GM18868 (cell line): Measurements from ENCODE around the gene MIOX.

Source experiments
- ATAC-seq: cut with Tn5 transposase; IDR thresholded peaks from one replicate; pipeline ENCODE4 v1.9.1; 2021; ENCODE audit warnings: mild to moderate bottlenecking, moderate library complexity; ENCODE audit not compliant: unreplicated experiment

The MIOX gene

DNA sequence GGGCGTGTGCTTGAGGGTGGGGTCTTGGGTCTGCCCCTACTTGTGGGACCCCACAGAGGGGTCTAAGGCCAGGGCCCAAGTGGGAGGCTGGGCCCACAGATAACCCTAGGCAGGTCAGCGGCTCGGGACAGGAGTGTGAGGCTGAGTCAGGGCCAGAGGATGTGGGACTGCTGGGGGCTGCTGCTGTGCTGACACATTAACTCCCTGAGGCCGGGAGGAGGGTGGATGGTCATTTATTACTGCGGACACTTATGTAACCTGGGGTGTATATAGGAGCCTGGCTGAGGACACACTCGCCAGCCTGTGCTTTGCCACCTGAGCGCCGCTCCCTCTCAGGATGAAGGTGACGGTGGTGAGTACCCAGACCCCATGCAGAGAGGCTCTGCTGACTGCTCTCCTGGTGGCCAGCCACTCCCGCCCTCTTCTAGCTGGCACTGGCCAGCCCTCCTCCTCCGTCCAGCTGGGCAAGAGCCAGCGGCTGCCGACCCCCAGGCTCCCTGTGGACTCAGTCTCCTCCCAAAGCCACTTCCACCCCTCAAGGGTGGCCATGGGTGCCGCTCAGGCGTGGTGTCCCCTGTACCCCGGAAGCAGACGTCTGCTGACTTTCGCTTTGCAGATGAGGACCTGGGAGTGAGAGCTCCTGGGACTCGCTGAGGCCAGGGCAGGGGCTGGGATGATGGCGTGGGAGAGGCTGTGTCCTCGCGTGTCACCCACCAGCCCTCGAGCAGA lies at the start of gene MIOX:
Gene MIOX (plus strand): TSS at position 299 of the 729 bp plus-strand sequence. CDS start 39 bp downstream, at position 338.
- no peak for ATAC-seq

DNA sequence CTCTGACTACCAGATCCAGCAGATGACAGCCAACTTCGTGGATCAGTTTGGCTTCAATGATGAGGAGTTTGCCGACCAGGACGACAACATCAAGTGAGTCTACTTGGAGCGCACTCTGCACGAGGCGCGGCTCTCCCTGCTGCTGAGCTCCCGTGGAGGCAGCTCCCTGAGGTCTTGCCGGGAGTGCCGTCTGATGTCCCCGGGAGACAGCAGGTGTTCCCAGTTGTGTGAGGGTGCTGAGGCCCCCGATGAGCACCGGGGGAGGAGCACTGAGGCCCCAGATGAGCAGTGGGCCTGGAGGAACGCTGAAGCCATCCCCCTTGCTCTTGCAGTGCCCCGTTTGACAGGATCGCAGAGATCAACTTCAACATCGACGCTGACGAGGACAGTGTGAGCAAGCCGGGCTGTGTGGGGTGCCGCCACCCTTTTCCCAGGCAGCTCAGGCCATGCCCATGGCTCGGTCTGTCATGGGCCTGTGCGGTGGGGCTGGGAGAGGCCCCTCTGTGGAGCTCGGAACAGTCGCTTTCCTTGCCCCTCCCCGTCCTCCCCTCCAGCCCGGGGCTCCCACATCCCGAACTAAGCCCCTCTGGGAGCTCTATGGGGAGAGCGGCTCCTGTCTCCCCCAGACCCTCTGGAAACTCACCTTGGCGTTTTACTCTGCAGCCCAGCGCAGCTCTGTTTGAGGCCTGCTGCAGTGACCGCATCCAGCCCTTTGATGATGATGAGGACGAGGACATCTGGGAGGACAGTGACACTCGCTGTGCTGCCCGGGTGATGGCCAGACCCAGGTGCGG lies 49.0 kb upstream of the MIOX start:
- no peak for ATAC-seq

DNA sequence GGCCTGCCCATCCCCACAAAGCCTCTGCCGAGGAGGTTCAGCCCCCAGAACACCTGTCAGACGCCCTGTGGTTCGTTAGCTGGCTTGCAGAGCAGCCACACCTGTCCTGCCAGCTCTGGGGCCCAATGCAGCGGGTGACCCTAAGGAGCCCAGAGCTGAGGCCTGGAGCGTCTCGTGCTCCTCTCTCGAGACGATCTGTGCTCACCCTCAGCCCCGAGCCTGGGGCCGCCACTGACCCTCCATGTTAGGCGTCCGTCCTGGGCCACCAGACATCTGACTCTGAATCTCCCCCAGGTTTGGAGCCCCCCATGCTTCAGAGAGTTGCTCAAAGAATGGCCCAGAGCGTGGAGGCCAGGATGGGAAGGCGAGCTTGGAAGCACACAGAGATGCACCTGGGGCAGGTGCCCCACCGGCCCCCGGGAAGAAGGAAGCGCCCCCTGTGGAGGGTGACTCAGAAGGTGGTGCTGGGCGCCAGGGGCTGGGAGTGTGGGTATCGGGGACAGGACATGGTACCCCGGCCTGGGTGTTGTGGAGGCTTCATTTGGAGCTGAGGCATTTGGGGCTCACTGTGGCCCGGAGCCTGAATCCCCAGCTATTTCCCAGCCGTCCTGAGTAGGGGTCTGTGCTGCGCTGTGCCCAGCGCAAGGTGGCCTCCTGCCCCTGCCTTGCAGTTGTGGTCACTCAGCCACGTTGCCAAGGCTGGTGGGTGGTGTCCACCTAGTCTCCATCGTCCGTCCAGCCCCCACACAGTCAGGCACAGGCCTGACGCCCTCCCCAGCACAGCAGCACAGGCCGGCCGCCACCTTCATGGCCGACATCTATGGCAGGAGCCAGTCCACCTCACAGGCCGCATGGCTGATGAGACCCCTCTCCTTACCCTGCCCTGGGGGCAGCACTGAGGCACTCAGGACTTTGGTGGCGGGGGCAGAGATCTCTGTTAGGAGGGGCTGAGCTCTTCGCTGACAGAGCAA lies 48.1 kb upstream of the MIOX start:
- ATAC-seq: no peak

DNA sequence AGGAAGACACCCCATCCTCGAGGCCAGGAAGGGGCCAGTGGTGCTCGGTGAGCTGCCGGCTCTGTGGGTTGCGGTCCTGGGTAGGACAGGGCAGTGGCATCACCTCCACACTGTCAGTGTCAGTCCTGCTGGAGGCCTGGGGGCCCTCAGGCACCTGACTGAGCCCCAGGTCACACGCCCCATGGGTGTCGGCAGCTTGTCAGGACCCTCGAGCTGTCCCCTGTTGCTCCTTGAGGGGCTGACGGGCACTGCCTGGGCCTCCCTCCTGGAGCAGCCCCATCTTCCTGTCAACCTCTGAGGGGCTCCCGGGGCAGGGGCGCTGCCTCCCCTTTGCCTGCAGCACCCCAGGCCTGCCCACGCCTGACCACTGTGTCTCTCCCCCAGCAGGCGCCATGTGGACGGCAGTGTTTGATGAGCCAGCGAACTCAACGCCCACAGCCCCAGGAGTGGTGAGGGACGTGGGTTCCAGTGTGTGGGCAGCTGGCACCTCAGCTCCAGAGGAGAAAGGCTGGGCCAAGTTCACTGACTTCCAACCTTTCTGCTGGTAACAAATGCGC lies 47.3 kb upstream of the MIOX start:
- ATAC-seq: no peak

DNA sequence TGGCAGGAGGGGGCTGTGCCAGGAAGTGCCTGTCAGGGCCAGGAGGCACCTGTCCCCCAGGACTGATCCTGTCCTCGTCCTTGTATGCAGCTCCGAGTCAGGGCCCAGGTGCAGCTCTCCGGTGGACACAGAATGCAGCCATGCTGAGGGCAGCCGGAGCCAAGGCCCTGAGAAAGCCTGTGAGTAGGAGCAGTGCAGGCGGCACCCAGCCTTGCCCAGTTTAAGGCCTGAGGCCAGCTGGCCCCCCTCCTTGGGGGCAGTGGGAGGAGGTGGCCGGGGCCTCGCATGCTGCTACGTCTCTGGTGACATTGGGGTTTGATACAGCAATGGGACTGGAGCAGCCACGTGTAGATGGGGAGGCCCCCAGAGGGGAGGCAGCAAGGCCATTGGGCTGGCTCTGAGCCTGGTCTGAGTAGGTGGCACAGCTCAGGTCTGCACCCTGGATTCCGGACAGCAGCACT lies 46.8 kb upstream of the MIOX start:
- no peak for ATAC-seq

DNA sequence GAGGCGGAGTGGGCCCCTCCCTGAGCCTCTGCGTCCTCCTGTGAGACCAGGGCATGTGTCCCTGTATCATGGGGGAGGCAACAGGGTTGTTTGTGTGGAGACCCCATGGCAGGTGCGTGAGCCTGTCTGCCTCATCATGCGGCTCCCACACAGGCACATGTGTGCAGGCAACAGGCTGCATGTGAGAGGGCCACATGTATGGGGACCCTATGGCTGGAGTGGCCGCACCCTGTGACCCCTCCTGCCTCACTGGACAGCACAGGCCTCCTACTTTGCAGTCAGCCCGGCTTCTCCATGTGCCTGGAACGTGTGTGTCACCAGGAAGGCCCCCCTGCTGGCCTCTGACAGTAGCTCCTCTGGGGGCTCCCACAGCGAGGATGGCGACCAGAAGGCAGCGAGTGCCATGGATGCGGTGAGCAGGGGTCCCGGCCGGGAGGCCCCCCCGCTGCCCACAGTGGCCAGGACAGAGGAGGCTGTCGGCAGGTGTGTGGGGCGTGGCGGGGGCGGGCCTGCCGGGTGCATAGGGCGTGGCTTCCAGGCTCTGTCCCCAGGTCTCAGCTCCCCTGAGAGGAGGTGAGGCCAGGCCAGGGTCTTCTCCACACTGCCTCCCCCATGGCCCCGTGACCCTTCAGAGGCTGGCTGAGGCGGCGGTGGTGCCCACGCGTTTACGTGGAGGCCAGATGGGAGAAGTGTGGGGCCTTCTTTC lies 46.0 kb upstream of the MIOX start:
- no peak for ATAC-seq

DNA sequence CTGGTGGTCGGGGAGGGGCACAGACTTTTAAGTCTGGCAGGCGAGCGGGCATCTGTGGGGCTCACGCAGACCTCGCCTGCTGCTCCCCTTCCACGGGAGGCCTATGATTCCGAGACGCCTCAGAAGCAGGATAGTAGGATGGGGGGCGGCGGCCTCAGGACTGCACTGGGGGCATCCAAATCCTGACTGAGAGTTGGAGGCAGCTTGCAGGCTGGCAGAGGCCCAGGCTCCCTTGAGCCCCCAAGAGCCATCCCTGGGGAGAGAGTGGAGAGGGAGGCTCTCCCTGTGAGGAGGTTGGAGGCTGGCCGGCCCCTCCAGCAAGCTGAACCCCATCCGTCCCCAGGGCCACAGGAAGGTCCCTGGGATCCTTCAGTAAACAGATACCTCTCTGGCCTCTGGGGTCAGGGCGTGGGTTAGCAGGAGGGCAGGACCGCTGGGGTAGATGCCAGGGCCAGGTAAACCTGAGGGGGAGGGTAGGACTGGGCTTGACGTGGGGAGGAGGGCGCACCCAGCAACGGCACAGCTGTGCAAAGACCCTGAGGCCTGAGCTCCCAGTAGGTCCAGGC lies 45.1 kb upstream of the MIOX start:
- no peak for ATAC-seq

DNA sequence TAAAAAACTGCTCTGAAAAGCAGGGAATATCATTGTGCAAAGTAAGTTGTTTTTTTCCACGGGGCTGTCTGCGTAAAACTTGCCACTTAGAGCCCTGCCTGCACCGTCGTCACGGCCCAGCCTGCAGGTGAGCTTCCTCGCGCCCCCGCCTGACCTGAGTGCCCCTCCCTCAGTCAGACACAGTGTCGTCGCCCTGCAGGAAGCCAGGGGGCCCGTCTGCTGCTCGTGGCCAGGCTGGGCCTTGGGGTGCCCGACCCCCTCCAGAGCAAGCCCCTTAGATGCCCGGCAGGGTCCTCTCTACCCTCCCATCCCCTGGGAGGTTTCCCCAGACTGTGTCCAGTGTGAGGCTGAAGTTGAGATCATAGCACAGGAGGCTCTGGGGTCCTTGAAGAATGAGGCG lies 43.5 kb upstream of the MIOX start:
- ATAC-seq: no peak

DNA sequence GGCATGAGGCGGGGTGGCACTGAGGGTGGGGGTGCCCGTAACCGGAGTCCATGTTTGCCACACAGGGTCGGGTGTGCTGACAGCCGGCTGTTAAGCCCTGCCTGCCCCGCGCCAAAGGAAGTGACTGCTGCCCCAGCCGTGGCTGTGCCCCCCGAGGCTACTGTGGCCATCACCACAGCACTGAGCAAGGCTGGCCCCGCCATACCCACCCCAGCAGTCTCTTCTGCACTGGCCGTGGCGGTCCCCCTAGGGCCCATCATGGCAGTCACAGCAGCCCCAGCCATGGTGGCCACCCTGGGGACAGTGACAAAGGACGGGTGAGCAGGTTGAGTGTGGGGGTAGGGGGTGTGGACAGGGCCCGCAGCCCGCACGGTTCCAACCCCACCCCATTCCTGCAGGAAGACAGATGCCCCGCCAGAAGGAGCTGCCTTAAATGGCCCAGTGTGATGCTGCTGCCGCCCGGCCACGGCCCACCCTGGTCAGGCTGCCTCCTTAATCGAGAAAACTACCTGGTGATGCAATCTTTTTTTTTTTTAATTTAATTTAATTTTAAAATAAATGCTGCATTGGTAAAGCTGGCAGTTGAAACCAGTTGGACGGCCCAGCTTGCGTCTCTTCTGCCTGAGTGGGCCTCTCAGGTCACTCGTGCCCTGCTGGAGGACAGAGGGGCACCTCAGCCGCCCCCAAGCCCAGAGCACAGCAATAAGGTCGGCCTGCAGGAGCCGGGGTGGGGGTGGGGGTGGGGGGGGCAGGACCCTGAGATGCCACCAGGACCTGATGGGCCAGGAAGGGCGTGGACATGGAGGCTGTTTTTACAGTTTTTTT lies 42.6 kb upstream of the MIOX start:
- ATAC-seq: no peak

DNA sequence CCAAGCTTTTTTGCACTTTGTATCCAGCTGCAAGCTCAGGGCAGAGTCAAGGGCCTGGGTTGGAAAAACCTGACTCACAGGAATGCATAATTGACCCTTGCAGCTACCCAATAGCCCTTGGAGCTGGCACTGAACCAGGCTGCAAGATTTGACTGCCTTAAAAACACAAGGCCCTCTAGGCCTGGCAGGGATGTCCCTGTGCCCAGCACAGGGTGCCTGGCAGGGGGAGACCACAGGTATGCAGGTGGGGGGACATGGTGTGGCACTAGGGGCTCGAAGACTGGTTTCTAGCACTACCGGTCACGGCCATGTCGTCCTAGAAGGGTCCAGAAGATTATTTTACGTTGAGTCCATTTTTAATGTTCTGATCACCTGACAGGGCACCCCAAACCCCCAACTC lies 42.0 kb upstream of the MIOX start:
- ATAC-seq: no peak

DNA sequence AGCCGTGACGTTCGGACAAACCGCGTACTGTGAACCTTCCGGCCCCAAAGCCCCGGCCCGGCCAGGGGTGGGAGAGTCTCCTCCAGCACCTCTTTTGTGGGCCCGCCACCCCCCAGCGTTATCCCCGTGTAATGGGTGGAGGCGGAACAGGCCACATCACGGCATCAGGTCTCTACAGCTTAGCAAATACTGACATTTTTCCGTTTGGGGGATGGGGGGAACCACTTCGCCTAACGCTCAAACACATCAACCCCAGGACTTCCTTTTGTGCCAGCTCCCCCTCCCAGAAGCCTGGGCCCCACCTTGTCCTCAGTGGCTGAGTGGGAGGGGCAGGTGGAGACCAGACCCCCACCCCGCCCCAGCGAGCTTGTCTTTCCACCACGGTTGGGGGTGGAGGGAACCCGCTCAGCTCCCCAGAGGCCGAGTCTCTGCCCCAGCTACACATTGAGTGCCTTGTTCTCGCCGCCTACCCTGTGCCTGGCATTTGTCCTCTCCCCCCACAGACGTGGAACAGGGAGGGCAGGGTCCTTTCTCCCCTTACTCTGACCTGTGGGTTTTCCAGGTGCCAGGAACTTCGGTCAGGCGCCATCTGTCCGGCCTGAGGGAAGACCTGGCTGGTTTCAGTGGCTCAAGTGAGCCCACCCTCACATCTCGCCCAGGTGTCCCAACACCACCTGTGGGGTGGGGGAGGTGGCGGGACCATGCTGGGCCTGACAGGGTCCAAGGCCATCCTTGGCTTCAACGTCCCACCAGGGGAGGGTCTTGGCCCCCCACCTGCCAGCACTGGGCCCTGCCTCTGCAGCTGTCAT lies 41.4 kb upstream of the MIOX start:
- no peak for ATAC-seq

DNA sequence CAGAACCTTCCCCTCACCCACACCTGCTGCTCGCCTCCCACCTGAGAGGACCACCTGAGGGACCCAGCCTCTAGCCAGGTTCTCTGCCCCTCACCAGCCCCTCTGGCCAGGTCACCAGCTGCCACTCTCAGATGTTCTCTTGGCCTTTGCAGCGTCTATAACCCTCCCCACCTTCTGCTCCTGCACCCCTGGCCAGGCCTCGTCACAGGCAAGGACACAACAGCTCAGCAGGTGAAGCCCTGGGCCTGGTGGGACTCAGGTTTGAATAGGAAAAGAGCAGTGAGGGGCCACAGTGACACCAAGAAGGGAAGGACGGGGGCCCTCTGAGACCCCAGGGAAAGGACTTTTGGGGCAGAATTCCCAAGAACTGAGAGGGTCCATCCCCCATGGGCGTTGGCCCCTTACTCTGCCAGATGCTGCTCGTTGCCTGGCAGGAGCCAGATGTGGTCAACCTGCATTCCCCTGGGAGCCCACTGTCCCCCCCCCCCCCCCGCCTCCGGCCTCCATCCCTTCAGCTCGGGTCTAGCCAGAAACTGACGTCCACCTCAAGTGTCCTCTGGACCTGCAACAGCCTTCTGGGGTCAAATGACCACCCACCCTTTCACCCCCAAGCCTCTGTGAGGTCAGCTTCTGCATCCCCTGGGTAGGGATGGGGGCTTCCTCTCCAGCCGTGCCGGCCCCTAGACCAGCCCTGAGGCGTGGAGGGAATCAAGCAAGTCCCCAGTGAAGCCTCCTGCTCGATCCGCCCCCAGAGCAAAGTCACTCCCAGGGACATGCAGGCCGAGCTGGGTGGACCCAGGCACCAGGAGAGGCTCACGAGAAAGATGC lies 40.6 kb upstream of the MIOX start:
- no peak for ATAC-seq

DNA sequence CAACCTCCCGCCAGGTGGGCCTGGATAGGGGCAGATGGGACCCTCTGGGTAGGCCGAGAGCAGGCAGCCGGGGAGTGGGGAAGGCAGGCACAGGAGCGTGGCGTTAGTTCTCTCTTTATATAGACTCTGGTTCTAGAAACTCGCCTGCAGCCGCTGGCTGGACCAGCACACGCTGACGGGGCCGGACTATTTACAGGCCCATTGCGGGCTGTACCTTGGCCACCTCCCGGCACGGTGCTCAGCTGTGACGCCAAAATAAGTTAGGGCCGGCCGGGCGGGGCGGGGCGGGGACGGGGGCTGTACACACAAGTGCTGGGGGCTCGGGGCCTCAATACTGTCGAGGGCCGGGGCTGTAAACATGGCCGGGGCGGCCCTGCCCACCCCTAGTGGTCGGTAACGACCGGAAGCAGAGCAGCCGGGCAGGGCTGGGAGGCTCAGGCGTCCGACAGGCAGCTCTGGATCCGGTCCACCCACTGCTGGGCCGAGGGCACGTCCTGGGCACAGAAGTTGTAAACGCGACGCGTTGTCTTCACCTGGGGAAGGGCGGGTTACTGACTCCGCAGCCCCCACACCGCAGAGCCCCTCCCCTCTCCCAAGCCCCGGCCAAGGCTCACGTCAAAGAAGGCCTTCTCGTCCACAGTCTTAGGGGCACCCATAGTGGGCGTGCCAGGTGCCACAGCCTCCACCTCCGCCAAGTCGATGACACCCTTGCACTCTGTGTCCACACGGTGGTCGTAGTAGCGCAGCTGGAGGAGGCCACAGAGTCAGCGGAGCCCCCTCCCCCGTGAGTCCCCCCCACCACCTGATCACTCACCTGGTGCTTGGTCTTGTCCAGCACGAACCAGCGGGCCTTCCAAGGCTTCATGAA lies 39.7 kb upstream of the MIOX start:
- ATAC-seq: no peak

DNA sequence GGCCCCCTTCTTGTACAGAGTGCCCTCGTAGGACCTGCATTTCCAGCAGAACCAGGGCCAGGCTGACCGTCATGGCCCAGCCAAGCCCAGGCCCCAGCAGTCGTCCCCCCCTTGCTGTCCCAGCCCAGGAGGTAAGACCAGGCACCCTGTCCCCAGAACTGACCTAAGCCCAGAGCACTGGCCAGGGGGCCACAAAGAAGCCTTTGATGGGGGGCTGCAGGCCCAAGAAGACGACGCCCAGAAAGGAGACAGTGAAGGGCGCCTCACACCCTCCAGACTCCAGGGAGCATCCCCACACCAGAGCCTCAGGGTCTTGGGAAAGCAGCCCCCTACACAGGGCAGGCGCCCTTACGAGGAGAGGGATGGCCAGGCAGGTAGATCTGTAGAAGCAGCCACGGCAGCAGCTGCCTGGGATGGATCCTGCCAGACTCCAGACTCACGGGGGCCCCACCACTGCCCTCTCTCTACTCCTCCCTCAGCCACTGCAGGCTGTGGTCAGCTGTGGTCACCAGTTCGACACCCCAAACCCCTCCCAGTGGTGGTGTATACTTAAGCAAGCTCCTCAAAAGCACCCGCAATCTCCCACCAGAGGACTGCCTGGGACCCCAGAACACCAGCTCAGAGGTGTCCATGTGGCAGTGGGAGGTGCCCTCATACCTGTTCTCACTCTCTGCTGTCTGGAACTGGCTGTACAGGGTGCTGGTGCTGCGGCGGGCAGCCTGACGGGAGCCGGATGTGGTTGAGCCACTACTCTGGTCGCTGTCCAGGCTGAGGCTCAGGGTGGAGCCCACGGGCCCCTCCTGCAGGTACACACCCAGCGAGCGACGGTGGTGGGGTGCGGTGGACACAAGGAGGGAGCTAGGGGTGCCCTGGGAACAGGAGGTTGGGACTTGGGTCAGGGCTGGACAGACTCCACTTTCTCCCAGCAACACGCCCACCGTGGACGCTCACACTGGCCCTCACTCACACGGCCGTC lies 38.8 kb upstream of the MIOX start:
- ATAC-seq: no peak

DNA sequence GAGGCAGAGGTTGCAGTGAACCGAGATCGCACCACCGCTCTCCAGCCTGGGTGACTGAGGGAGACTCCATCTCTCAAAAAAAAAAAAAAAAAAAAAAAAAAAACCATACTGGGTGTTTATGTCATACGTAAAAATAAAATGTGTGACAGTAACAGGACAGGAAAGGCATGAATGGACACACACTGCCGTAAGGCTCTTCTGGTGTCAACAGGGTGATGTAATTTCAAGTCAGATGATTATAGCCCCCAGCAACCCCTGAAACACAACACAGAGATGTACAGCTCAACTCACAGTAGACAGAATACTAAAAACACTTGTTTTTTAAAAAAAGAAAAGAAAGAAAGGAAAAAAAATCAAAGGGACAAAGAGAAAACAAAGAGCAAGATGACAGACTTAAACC lies 34.0 kb upstream of the MIOX start:
- no peak for ATAC-seq
